ENCODE results near the gene DMD.

The DMD gene

GRCh38 chrX:33178218-33178617, 33.1 kb downstream of the DMD start:
- no peak for DNase-seq (ENCODE audit: low read depth)

GRCh38 chrX:33175201-33175600, 36.1 kb downstream of the DMD start:
- DNase-seq (ENCODE audit: low read depth), result no peak
- no peak overlapping the region for H3K4me3 ChIP-seq (ENCODE audit: low read depth, low read length)
- TF ChIP-seq MAX (IDR thresholded peaks at IDR 0.05; ENCODE audit: low read depth, low read length) (no peak), MYC (IDR thresholded peaks at IDR 0.05; ENCODE audit: low read depth, low read length) (no peak), POLR2A (IDR thresholded peaks at IDR 0.05; ENCODE audit: extremely low read depth, insufficient read length) (no peak), CTCF (IDR thresholded peaks at IDR 0.05; ENCODE audit: low read depth, low read length) (no peak)

More at GRCh38 chrX:33178218-33178617, 33.1 kb downstream of the DMD start:
- no peak overlapping the region for H3K4me3 ChIP-seq (ENCODE audit: low read depth, low read length)
- no peak for TF ChIP-seq POLR2A (IDR thresholded peaks at IDR 0.05; ENCODE audit: extremely low read depth, insufficient read length)
- no peak for TF ChIP-seq MAX (IDR thresholded peaks at IDR 0.05; ENCODE audit: low read depth, low read length)
- no peak for TF ChIP-seq MYC (IDR thresholded peaks at IDR 0.05; ENCODE audit: low read depth, low read length)
- TF ChIP-seq CTCF (IDR thresholded peaks at IDR 0.05; ENCODE audit: low read depth, low read length), result no peak

- TF ChIP-seq CTCF (IDR thresholded peaks at IDR 0.05; ENCODE audit: low read depth, low read length) (no peak), MYC (IDR thresholded peaks at IDR 0.05; ENCODE audit: low read depth, low read length) (no peak), MAX (IDR thresholded peaks at IDR 0.05; ENCODE audit: low read depth, low read length) (no peak), POLR2A (IDR thresholded peaks at IDR 0.05; ENCODE audit: extremely low read depth, insufficient read length) (no peak)
- no peak overlapping the region for H3K4me3 ChIP-seq (ENCODE audit: low read depth, low read length)
- peak; percentile 4 for DNase-seq (ENCODE audit: low read depth)
These were observed 40.3 kb downstream of the DMD start for GRCh38 chrX:33171041-33171440.

GRCh38 chrX:33161829-33162228, 49.5 kb downstream of the DMD start:
- no peak overlapping the region for H3K4me3 ChIP-seq (ENCODE audit: low read depth, low read length)
- TF ChIP-seq POLR2A (IDR thresholded peaks at IDR 0.05; ENCODE audit: extremely low read depth, insufficient read length) (no peak), MYC (IDR thresholded peaks at IDR 0.05; ENCODE audit: low read depth, low read length) (no peak), CTCF (IDR thresholded peaks at IDR 0.05; ENCODE audit: low read depth, low read length) (no peak), MAX (IDR thresholded peaks at IDR 0.05; ENCODE audit: low read depth, low read length) (no peak)
- no peak for DNase-seq (ENCODE audit: low read depth)

GRCh38 chrX:33160273-33160672, 51.1 kb downstream of the DMD start:
- no peak for DNase-seq (ENCODE audit: low read depth)
- TF ChIP-seq CTCF (IDR thresholded peaks at IDR 0.05; ENCODE audit: low read depth, low read length) (no peak), MYC (IDR thresholded peaks at IDR 0.05; ENCODE audit: low read depth, low read length) (no peak), POLR2A (IDR thresholded peaks at IDR 0.05; ENCODE audit: extremely low read depth, insufficient read length) (no peak), MAX (IDR thresholded peaks at IDR 0.05; ENCODE audit: low read depth, low read length) (no peak)
- H3K4me3 ChIP-seq (ENCODE audit: low read depth, low read length), result no peak overlapping the region

Data from NB4 (cell line).